Left lung (tissue), 10 donors: ENCODE measurements around the gene METTL23. TPM values are rescaled to one million over a fixed set of nuclear protein-coding genes. Genes with fewer than 3 reads are reported as not detected.

Source experiments
- ATAC-seq: fragments of 200-7000 bp; cut with Tn5 transposase; one replicate; pipeline ENCODE4 v1.9.1; 2020; ENCODE audit warnings: moderate library complexity
- DNase-seq, 4 donors: peaks; one replicate each; pipeline ENCODE4 v3.0.0-alpha.2; 2013 to 2020
- H3K27ac ChIP-seq, 2 donors: fragments of 200-600 bp; sonication (generic) in 1 of 2; one replicate each; pipeline versions ENCODE4 v1.5.0 to v1.8.0; 2020 to 2021
- H3K27me3 ChIP-seq, 2 donors: fragments of 200-600 bp; sonication (generic) in 1 of 2; one replicate each; pipeline versions ENCODE4 v1.5.0 to v1.8.0; 2020 to 2021
- H3K36me3 ChIP-seq, 2 donors: fragments of 200-600 bp; sonication (generic) in 1 of 2; one replicate each; pipeline versions ENCODE4 v1.5.0 to v1.8.0; 2020 to 2021
- H3K4me1 ChIP-seq, 2 donors: fragments of 200-600 bp; one replicate each; pipeline ENCODE4 v1.8.0; 2021
- H3K4me3 ChIP-seq, 2 donors: fragments of 200-600 bp; sonication (generic) in 1 of 2; one replicate each; pipeline versions ENCODE4 v1.5.0 to v1.8.0; 2020 to 2021; ENCODE audit warnings: mild to moderate bottlenecking in 1 of 2
- H3K9me3 ChIP-seq, 2 donors: fragments of 200-600 bp; sonication (generic) in 1 of 2; one replicate each; pipeline versions ENCODE4 v1.5.0 to v1.8.0; 2020 to 2021
- intact Hi-C, 2 donors: fragments of 100-400 bp; cut with DNase I; formaldehyde crosslinking; loops; one replicate each; pipeline versions ENCODE4 v1.11.2 to v1.14.2; 2022
- polyA plus RNA-seq, 6 donors: library from polyadenylated mRNA; unstranded; fragments of 120-200 nt; gene quantifications; one replicate each; pipeline ENCODE4 v1.2.1, GENCODE V29; 2013; ENCODE audit not compliant: insufficient read length in 6 of 6
- total RNA-seq, 2 donors: library from RNA; stranded (reverse); fragmentation: NEBNext Ultra II Directional; extraction: Animal tissue kit (Norgen Biotek cat#: 25700); gene quantifications; one replicate each; pipeline ENCODE4 v1.2.1, GENCODE V29; 2021
- TF ChIP-seq, protein P1 (sequence below), 2 donors: fragments of 200-600 bp; sonication (generic) in 1 of 2; IDR thresholded peaks; one replicate each; pipeline versions ENCODE4 v1.5.0 to v1.8.0; 2021; ENCODE audit warnings: antibody characterized with exemption in 2 of 2
- donor health status: DM: no; HTN: yes; CAD: no.
- donor health status: DM: no; HTN: no; CAD: no.

Gene METTL23
- total and polyA plus RNA-seq, 8 donors, result 30.6 to 40.2 (median 36.3) TPM

DNA sequence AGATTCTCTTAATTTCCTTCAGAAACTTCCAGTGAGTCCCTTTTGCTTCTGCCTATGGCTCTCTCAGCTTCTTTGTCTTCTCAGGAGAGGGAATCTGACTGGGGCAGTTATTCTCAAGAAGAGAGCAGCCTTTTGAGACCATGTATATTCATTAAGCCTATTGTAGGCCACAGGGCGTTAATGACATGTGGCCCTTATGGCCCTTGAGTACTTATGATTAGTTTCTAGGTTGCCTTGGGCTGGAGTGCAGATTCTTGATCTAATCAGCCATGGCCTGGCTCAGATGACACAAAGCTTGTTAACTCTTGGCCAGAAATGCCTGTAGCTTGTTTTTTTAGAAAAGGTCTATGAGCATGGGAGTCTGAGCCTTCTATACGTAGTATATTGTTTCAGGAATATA lies 28.6 kb downstream of the METTL23 start:
- Histone ChIP-seq H3K36me3 (peaks cover 0 to 64% of the 10 kb centered on the region in 2 donors), H3K27me3 (no peaks in the 10 kb centered on the region), H3K27ac (no peak overlapping the region), H3K4me1 (no peaks in the 10 kb centered on the region), H3K9me3 (no peaks in the 10 kb centered on the region), H3K4me3 (no peak overlapping the region)
- TF ChIP-seq, protein P1, sequence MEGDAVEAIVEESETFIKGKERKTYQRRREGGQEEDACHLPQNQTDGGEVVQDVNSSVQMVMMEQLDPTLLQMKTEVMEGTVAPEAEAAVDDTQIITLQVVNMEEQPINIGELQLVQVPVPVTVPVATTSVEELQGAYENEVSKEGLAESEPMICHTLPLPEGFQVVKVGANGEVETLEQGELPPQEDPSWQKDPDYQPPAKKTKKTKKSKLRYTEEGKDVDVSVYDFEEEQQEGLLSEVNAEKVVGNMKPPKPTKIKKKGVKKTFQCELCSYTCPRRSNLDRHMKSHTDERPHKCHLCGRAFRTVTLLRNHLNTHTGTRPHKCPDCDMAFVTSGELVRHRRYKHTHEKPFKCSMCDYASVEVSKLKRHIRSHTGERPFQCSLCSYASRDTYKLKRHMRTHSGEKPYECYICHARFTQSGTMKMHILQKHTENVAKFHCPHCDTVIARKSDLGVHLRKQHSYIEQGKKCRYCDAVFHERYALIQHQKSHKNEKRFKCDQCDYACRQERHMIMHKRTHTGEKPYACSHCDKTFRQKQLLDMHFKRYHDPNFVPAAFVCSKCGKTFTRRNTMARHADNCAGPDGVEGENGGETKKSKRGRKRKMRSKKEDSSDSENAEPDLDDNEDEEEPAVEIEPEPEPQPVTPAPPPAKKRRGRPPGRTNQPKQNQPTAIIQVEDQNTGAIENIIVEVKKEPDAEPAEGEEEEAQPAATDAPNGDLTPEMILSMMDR (IDR thresholded peaks at IDR 0.05), result no peak
- intact Hi-C loops, result no loop called here
- DNase-seq (no peak), ATAC-seq (no peak)

DNA sequence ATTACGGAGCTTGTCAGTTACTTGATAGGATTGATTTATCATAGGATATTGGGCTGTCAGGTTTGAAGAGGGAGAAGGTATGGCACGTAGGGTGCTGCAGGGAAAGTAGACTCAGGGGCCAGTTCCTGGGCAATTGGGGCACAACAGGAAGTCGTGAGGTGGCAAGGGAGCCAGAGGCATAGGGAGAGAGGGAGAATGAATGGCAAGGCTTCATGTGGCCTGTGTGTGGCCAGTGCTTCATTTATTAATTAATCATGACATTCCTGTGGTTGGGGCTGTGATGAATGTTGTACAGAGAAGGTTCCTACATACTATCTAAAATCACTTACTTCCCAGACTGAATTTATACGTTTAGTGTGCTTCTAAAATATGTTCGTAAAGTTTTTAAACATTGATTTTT lies 30.6 kb downstream of the METTL23 start:
- H3K36me3 ChIP-seq, result peaks cover 0 to 76% of the 10 kb centered on the region in 2 donors
- H3K9me3 ChIP-seq, result no peaks in the 10 kb centered on the region
- no peak for DNase-seq
- no peak overlapping the region for H3K27ac ChIP-seq
- ATAC-seq, result no peak
- intact Hi-C loops, result no loop called here
- TF ChIP-seq, protein P1 (IDR thresholded peaks at IDR 0.05), result no peak
- H3K27me3 ChIP-seq, result no peaks in the 10 kb centered on the region
- H3K4me1 ChIP-seq, result no peaks in the 10 kb centered on the region
- H3K4me3 ChIP-seq, result no peak overlapping the region

DNA sequence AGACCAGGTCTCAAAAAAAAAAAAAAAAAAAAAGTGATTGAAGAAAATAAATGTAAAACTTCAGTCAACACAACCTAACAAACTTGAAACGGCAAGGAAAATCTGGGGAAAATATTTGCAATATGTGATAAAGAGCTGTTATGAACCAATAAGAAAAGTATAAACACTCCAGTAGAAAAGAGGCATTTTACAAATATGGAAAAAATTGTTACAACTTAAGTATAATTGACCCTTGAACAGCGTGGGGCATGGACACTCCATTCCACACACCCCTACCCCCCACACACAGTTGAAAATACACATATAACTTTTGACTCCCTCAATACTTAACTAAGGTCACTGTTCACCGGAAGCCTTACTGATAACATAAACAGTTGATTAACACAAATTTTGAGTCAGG lies 31.9 kb downstream of the METTL23 start:
- Histone ChIP-seq H3K4me1 (no peaks in the 10 kb centered on the region), H3K27me3 (no peaks in the 10 kb centered on the region), H3K36me3 (peaks cover 0 to 69% of the 10 kb centered on the region in 2 donors), H3K27ac (no peak overlapping the region), H3K9me3 (no peaks in the 10 kb centered on the region), H3K4me3 (no peak overlapping the region)
- no peak for ATAC-seq
- no peak for DNase-seq
- TF ChIP-seq, protein P1 (IDR thresholded peaks at IDR 0.05), result no peak
- intact Hi-C loops, result no loop called here

DNA sequence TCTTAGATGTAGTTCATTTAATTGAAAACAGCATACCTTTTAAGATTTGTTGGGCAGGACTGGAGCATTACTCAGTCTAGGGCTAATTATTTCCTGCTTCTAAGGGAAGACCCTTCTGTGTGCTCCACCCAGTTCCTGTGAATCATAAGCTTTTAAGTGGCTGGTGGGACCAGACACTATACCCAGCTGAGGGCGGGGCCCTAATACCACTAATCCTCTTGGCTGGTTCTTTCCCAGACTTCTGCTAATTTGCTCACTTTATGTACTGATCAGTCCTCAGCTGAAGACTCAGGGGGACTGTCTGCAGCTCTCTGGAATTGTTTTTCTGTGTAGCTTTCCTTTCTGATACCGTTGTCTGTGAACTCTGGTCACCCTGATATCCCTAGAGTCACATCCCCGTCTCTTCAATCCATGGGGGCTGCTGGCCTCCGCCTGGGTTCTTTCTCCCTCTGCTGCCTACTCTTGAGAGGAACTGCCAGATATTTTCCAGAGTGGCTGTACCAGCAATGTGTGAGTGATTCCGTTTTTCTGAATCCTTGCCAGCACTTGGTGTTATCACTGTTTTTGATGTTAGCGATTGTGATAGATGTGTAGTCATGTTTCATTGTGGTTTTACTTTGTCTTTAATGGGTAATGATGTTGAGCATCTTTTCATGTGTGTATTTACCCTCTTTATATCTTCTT lies 46.3 kb downstream of the METTL23 start:
- H3K9me3 ChIP-seq, result no peaks in the 10 kb centered on the region
- no peaks in the 10 kb centered on the region for H3K27me3 ChIP-seq
- H3K4me1 ChIP-seq, result peaks cover 0 to 14% of the 10 kb centered on the region in 2 donors
- H3K36me3 ChIP-seq, result peaks cover 0 to 87% of the 10 kb centered on the region in 2 donors
- H3K4me3 ChIP-seq, result no peak overlapping the region
- intact Hi-C loops, result no loop called here
- DNase-seq (peak in 1 of 4 donors; percentile 42), ATAC-seq (peak; percentile 85)
- H3K27ac ChIP-seq, result peak overlapping the region; percentile 57 to 69
- TF ChIP-seq, protein P1 (IDR thresholded peaks at IDR 0.05), result no peak

DNA sequence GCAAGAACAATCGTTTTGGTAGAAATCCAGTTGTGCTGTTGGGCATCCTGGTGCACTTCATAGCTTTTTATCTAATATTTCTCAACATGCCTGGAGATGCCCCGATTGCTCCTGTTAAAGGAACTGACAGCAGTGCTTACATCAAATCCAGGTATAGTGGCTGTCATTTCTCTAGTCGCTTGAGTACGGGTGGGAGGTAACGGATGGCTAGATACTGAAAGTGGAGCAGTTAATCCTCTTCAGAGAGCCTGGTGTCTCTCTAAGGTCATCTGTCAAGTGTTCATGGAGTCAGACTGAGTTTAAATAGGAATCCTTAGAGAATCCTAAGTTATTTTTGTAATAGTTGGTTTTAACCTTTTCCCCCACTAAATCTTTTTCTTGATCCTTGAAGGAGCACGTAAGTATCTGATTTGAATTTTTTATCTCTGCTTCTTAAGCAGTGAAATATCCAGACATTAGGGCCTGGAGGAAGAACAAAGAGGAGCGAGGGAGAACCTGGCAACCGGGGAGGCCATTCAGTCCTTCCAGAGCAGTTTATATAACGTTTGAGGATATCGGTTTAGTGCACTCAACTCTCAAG lies 48.5 kb downstream of the METTL23 start:
- H3K4me1 ChIP-seq, result peaks cover 0 to 14% of the 10 kb centered on the region in 2 donors
- DNase-seq (no peak), ATAC-seq (no peak)
- TF ChIP-seq, protein P1 (IDR thresholded peaks at IDR 0.05), result no peak
- H3K27ac ChIP-seq, result no peak overlapping the region
- no peak overlapping the region for H3K4me3 ChIP-seq
- peaks cover 0 to 87% of the 10 kb centered on the region in 2 donors for H3K36me3 ChIP-seq
- no peaks in the 10 kb centered on the region for H3K9me3 ChIP-seq
- H3K27me3 ChIP-seq, result no peaks in the 10 kb centered on the region
- intact Hi-C loops, result no loop called here
